Mesothelial cell of epicardium (in vitro differentiated cells): ENCODE data around the gene MAD1L1. TPM values are rescaled to one million over a fixed set of nuclear protein-coding genes. Genes with fewer than 3 reads are reported as not detected.
"Not testable (repeated sequence)": the region's sequence is repeated elsewhere in the genome, so short reads cannot be mapped to it uniquely, and the experiment has no call there.

Experiments used
- DNase-seq, 2 experiments: peaks; one replicate each; pipeline ENCODE4 v3.0.0; 2021; ENCODE audit warnings: low spot score in 2 of 2; ENCODE audit not compliant: unreplicated experiment in 2 of 2
- H3K27ac Mint-ChIP-seq: 2 replicates; pipeline ENCODE4 v1.8.0; 2021; ENCODE audit warnings: mixed read lengths
- H3K27me3 Mint-ChIP-seq: 2 replicates; pipeline ENCODE4 v1.8.0; 2021; ENCODE audit warnings: low read depth, mixed read lengths
- H3K36me3 Mint-ChIP-seq: 2 replicates; pipeline ENCODE4 v1.8.0; 2021; ENCODE audit warnings: mixed read lengths
- H3K4me1 Mint-ChIP-seq: 2 replicates; pipeline ENCODE4 v1.8.0; 2021; ENCODE audit warnings: mixed read lengths
- H3K4me3 Mint-ChIP-seq: 2 replicates; pipeline ENCODE4 v1.8.0; 2021; ENCODE audit warnings: mild to moderate bottlenecking, moderate library complexity, mixed read lengths
- H3K9me3 Mint-ChIP-seq: 2 replicates; pipeline ENCODE4 v1.8.0; 2021; ENCODE audit warnings: mixed read lengths
- CTCF ChIP-seq: fragments of 200-600 bp; sonication (generic); IDR thresholded peaks from one replicate; pipeline ENCODE4 v1.5.0; 2021; ENCODE audit warnings: antibody characterized with exemption; ENCODE audit not compliant: unreplicated experiment
- total RNA-seq: library from RNA; stranded (reverse); gene quantifications from 3 replicates; pipeline ENCODE4 v1.2.1, GENCODE V29; 2021

The MAD1L1 gene
- total RNA-seq, 1 donor from 2014 or later = 45.0 TPM

- peaks cover 47% of the 10 kb centered on the region for H3K9me3 Mint-ChIP-seq
- H3K27ac Mint-ChIP-seq, H3K27me3 Mint-ChIP-seq, H3K4me1 Mint-ChIP-seq, H3K4me3 Mint-ChIP-seq, DNase-seq: not testable (repeated sequence)
- peaks cover 34% of the 10 kb centered on the region for H3K36me3 Mint-ChIP-seq
Observed at GRCh38 chr7:1831471-1831870, 401.3 kb downstream of the MAD1L1 start.

- Mint-ChIP-seq H3K36me3 (peaks cover 28% of the 10 kb centered on the region), H3K9me3 (peaks cover 40% of the 10 kb centered on the region)
- H3K4me1 Mint-ChIP-seq, H3K4me3 Mint-ChIP-seq, H3K27me3 Mint-ChIP-seq, DNase-seq, H3K27ac Mint-ChIP-seq: not testable (repeated sequence)
Observed at GRCh38 chr7:1829668-1830067, 403.1 kb downstream of the MAD1L1 start.

- no peak for TF ChIP-seq CTCF
- peaks cover 37% of the 10 kb centered on the region for H3K9me3 Mint-ChIP-seq
- no peak for DNase-seq
- no peaks in the 10 kb centered on the region for H3K27me3 Mint-ChIP-seq
- no peak overlapping the region for H3K4me3 Mint-ChIP-seq
- H3K36me3 Mint-ChIP-seq = peaks cover 26% of the 10 kb centered on the region
- H3K4me1 Mint-ChIP-seq = no peaks in the 10 kb centered on the region
- no peak overlapping the region for H3K27ac Mint-ChIP-seq
Observed at GRCh38 chr7:1829111-1829510, 403.6 kb downstream of the MAD1L1 start.

- peaks cover 22% of the 10 kb centered on the region for H3K36me3 Mint-ChIP-seq
- H3K27ac Mint-ChIP-seq, H3K4me1 Mint-ChIP-seq, H3K4me3 Mint-ChIP-seq, DNase-seq, H3K27me3 Mint-ChIP-seq: not testable (repeated sequence)
- H3K9me3 Mint-ChIP-seq = peaks cover 30% of the 10 kb centered on the region
Observed at GRCh38 chr7:1828170-1828569, 404.6 kb downstream of the MAD1L1 start.

- H3K36me3 Mint-ChIP-seq = peaks cover 18% of the 10 kb centered on the region
- not testable (repeated sequence) for H3K27me3 Mint-ChIP-seq, H3K4me1 Mint-ChIP-seq, DNase-seq, H3K4me3 Mint-ChIP-seq, H3K27ac Mint-ChIP-seq
- peaks cover 26% of the 10 kb centered on the region for H3K9me3 Mint-ChIP-seq
Observed at GRCh38 chr7:1827521-1827981, 405.2 kb downstream of the MAD1L1 start.

- H3K27ac Mint-ChIP-seq, DNase-seq, H3K4me1 Mint-ChIP-seq, H3K27me3 Mint-ChIP-seq, H3K4me3 Mint-ChIP-seq: not testable (repeated sequence)
- Mint-ChIP-seq H3K9me3 (peaks cover 23% of the 10 kb centered on the region), H3K36me3 (peaks cover 16% of the 10 kb centered on the region)
Observed at GRCh38 chr7:1826931-1827330, 405.8 kb downstream of the MAD1L1 start.

GRCh38 chr7:1825897-1826741 is 406.6 kb downstream of the MAD1L1 start:
- H3K4me1 Mint-ChIP-seq = no peaks in the 10 kb centered on the region
- peaks cover 18% of the 10 kb centered on the region for H3K9me3 Mint-ChIP-seq
- H3K36me3 Mint-ChIP-seq = peaks cover 12% of the 10 kb centered on the region
- no peak overlapping the region for H3K27ac Mint-ChIP-seq
- no peak for TF ChIP-seq CTCF
- H3K4me3 Mint-ChIP-seq = no peak overlapping the region
- DNase-seq = no peak
- H3K27me3 Mint-ChIP-seq = peaks cover 11% of the 10 kb centered on the region

- Mint-ChIP-seq H3K9me3 (peaks cover 12% of the 10 kb centered on the region), H3K27me3 (peaks cover 11% of the 10 kb centered on the region), H3K36me3 (peaks cover 11% of the 10 kb centered on the region)
- not testable (repeated sequence) for DNase-seq, H3K27ac Mint-ChIP-seq, H3K4me3 Mint-ChIP-seq, H3K4me1 Mint-ChIP-seq
Observed at GRCh38 chr7:1825647-1825896, 407.2 kb downstream of the MAD1L1 start.

- Mint-ChIP-seq H3K27me3 (peaks cover 14% of the 10 kb centered on the region), H3K9me3 (peaks cover 10% of the 10 kb centered on the region), H3K36me3 (peaks cover 11% of the 10 kb centered on the region)
- not testable (repeated sequence) for H3K4me3 Mint-ChIP-seq, H3K4me1 Mint-ChIP-seq, DNase-seq, H3K27ac Mint-ChIP-seq
Observed at GRCh38 chr7:1824882-1825646, 407.7 kb downstream of the MAD1L1 start.

- H3K4me3 Mint-ChIP-seq, H3K4me1 Mint-ChIP-seq, H3K27ac Mint-ChIP-seq, H3K9me3 Mint-ChIP-seq, H3K36me3 Mint-ChIP-seq, DNase-seq: not testable (repeated sequence)
- H3K27me3 Mint-ChIP-seq = peaks cover 20% of the 10 kb centered on the region
Observed at GRCh38 chr7:1824151-1824881, 408.4 kb downstream of the MAD1L1 start.
